22Rv1 (cell line): ENCODE results near the gene SLC39A9.

Experiments
- ZFX ChIP-seq: fragments of 450-650 bp; IDR thresholded peaks from 2 replicates; pipeline ENCODE4 v1.6.1; 2017; ENCODE audit warnings: antibody characterized with exemption, borderline replicate concordance
- TF ChIP-seq, protein P1 (sequence below): fragments of 450-650 bp; IDR thresholded peaks from 2 replicates; pipeline ENCODE4 v1.5.1; 2017; ENCODE audit warnings: mild to moderate bottlenecking

DNA sequence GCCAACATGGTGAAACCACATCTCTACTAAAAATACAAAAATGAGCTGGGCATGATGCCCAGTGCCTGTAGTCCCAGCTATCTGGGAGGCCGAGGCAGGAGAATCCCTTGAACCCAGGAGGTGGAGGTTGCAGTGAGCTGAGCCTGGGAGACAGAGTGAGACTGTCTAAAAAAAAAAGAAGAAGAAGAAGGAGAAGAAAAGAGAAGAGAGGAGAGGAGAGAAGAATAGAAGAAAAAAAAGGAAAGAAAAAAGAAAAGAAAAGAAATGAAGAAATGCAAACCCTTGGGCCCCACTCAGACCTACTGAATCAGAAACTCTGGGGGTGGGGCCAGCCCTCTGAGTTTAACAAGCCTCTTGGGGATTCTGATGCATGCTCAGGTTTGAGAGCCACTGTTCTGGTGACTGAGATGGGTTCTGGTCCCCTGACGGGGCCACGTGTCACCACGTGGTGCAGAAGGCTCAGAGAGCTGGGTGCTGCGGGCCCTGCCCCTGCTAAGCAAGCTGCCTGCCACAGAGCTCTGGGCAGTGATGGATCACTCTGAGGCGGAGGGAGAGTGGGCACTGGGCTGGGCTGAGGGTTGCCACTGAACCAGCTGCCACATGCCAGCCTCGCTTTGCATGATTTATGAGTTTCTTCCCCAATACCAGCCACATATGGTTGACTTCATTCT is 37.9 kb upstream of the SLC39A9 start:
- TF ChIP-seq, protein P1, sequence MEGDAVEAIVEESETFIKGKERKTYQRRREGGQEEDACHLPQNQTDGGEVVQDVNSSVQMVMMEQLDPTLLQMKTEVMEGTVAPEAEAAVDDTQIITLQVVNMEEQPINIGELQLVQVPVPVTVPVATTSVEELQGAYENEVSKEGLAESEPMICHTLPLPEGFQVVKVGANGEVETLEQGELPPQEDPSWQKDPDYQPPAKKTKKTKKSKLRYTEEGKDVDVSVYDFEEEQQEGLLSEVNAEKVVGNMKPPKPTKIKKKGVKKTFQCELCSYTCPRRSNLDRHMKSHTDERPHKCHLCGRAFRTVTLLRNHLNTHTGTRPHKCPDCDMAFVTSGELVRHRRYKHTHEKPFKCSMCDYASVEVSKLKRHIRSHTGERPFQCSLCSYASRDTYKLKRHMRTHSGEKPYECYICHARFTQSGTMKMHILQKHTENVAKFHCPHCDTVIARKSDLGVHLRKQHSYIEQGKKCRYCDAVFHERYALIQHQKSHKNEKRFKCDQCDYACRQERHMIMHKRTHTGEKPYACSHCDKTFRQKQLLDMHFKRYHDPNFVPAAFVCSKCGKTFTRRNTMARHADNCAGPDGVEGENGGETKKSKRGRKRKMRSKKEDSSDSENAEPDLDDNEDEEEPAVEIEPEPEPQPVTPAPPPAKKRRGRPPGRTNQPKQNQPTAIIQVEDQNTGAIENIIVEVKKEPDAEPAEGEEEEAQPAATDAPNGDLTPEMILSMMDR = no peak
- TF ChIP-seq ZFX = no peak
